ENCODE results near the gene GABRD. TPM values are rescaled to one million over a fixed set of nuclear protein-coding genes. Genes with fewer than 3 reads are reported as not detected.

Gene GABRD
- total RNA-seq, 3 donors from 2014 or later (not counting 1 experiment from before 2014, with no cell fraction given) = 0.19 to 0.33 TPM; not detected in 1

- no peaks in the 10 kb centered on the region for H3K9me3 Mint-ChIP-seq
- H3K4me3 Mint-ChIP-seq = no peak overlapping the region
- intact Hi-C loops (cut with micrococcal nuclease) = no loop called here
- no peak for DNase-seq
- no peaks in the 10 kb centered on the region for H3K36me3 ChIP-seq (ENCODE audit: control insufficient read depth, insufficient read depth, low read length)
- H3K27me3 ChIP-seq (ENCODE audit: control insufficient read depth, insufficient read depth, low read length) = peaks cover 13% of the 10 kb centered on the region
- H3K27ac Mint-ChIP-seq = no peak overlapping the region
- no peak overlapping the region for H3K27ac ChIP-seq (ENCODE audit: low read length)
- H3K4me1 ChIP-seq (ENCODE audit: control insufficient read depth, insufficient read depth, low read length) = peaks cover 4% of the 10 kb centered on the region
- H3K4me1 Mint-ChIP-seq = peaks cover 0 to 5% of the 10 kb centered on the region in 2 donors
- no peaks in the 10 kb centered on the region for H3K9me3 ChIP-seq (ENCODE audit: control insufficient read depth, insufficient read depth, low read length)
- ATAC-seq = no peak
- peaks cover 29 to 36% of the 10 kb centered on the region in 2 donors for H3K27me3 Mint-ChIP-seq (ENCODE audit: low read depth in 2 of 2)
- TF ChIP-seq CTCF (IDR thresholded peaks at IDR 0.05) = no peak
- WGBS (ENCODE audit: insufficient coverage) = 53% methylated on average over 34 of the region's 34 CpGs
- H3K36me3 Mint-ChIP-seq = no peaks in the 10 kb centered on the region
- no peak overlapping the region for H3K4me3 ChIP-seq (ENCODE audit: low read length)
Observed at GRCh38 chr1:2014741-2015735, 4.1 kb upstream of the GABRD start.

DNA sequence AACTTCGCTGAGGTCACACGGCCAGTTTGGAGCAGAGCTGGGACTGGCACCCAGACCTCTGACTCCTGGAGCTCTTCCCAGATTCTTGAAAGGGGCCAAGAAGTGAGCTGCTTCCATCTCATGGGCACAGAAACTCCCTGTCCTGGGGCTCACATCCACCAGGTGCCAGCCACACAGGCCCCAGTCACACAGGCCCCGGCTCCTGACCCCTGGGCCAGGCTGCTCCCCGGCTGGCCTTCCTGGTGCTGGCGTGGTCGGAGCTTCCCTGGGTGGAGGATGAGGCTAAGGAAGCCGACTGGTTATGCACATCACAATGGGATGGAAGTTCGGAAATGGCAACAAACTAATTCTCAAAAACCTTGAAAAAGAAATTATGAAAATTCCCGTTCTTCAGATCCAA, 3.0 kb upstream of the GABRD start:
- Histone ChIP-seq H3K9me3 (ENCODE audit: control insufficient read depth, insufficient read depth, low read length) (no peaks in the 10 kb centered on the region), H3K4me1 (ENCODE audit: control insufficient read depth, insufficient read depth, low read length) (peaks cover 4% of the 10 kb centered on the region), H3K36me3 (ENCODE audit: control insufficient read depth, insufficient read depth, low read length) (no peaks in the 10 kb centered on the region), H3K27ac (ENCODE audit: low read length) (no peak overlapping the region), H3K4me3 (ENCODE audit: low read length) (no peak overlapping the region), H3K27me3 (ENCODE audit: control insufficient read depth, insufficient read depth, low read length) (peaks cover 22% of the 10 kb centered on the region)
- Mint-ChIP-seq H3K27me3 (ENCODE audit: low read depth in 2 of 2) (peaks cover 36 to 45% of the 10 kb centered on the region in 2 donors), H3K27ac (no peak overlapping the region), H3K9me3 (no peaks in the 10 kb centered on the region), H3K36me3 (no peaks in the 10 kb centered on the region), H3K4me1 (peaks cover 0 to 5% of the 10 kb centered on the region in 2 donors), H3K4me3 (no peak overlapping the region)
- WGBS (ENCODE audit: insufficient coverage) = 88% methylated on average over 9 of the region's 9 CpGs
- ATAC-seq (no peak), DNase-seq (no peak)
- intact Hi-C loops (cut with micrococcal nuclease) = no loop called here
- no peak for TF ChIP-seq CTCF (IDR thresholded peaks at IDR 0.05)

- peak overlapping the region; percentile 17 for H3K4me3 Mint-ChIP-seq
- H3K36me3 ChIP-seq (ENCODE audit: control insufficient read depth, insufficient read depth, low read length) = no peaks in the 10 kb centered on the region
- H3K36me3 Mint-ChIP-seq = no peaks in the 10 kb centered on the region
- H3K27ac ChIP-seq (ENCODE audit: low read length) = no peak overlapping the region
- H3K9me3 Mint-ChIP-seq = no peaks in the 10 kb centered on the region
- TF ChIP-seq CTCF (IDR thresholded peaks at IDR 0.05) = no peak
- no peaks in the 10 kb centered on the region for H3K9me3 ChIP-seq (ENCODE audit: control insufficient read depth, insufficient read depth, low read length)
- DNase-seq (no peak), ATAC-seq (no peak)
- peaks cover 30% of the 10 kb centered on the region for H3K27me3 ChIP-seq (ENCODE audit: control insufficient read depth, insufficient read depth, low read length)
- peaks cover 37 to 53% of the 10 kb centered on the region in 2 donors for H3K27me3 Mint-ChIP-seq (ENCODE audit: low read depth in 2 of 2)
- 17% methylated on average over 45 of the region's 48 CpGs for WGBS (ENCODE audit: insufficient coverage)
- H3K4me1 Mint-ChIP-seq = peaks cover 0 to 5% of the 10 kb centered on the region in 2 donors
- peaks cover 4% of the 10 kb centered on the region for H3K4me1 ChIP-seq (ENCODE audit: control insufficient read depth, insufficient read depth, low read length)
- no peak overlapping the region for H3K27ac Mint-ChIP-seq
- intact Hi-C loops (cut with micrococcal nuclease) = no loop called here
- no peak overlapping the region for H3K4me3 ChIP-seq (ENCODE audit: low read length)
Observed at GRCh38 chr1:2018217-2019171, 651 bp upstream of the GABRD start.

All from natural killer cell (primary cell).